Nephron progenitor cell (in vitro differentiated cells): ENCODE data around the gene ASIC2.
"Not testable (repeated sequence)": the region's sequence is repeated elsewhere in the genome, so short reads cannot be mapped to it uniquely, and the experiment has no call there.

Source experiments
- DNase-seq: peaks from one replicate; pipeline ENCODE4 v3.0.0; 2021
- H3K27ac Mint-ChIP-seq: 2 replicates; pipeline ENCODE4 v1.8.0; 2021; ENCODE audit warnings: mild to moderate bottlenecking, moderate library complexity, mixed read lengths
- H3K27me3 Mint-ChIP-seq: 2 replicates; pipeline ENCODE4 v1.8.0; 2021; ENCODE audit warnings: mild to moderate bottlenecking, low read depth, mixed read lengths; ENCODE audit not compliant: poor library complexity
- H3K36me3 Mint-ChIP-seq: 2 replicates; pipeline ENCODE4 v1.8.0; 2021; ENCODE audit warnings: low read depth, mixed read lengths
- H3K4me1 Mint-ChIP-seq: 2 replicates; pipeline ENCODE4 v1.8.0; 2021; ENCODE audit warnings: mixed read lengths
- H3K4me3 Mint-ChIP-seq: 2 replicates; pipeline ENCODE4 v1.8.0; 2021; ENCODE audit warnings: mild to moderate bottlenecking, moderate library complexity, mixed read lengths
- H3K9me3 Mint-ChIP-seq: 2 replicates; pipeline ENCODE4 v1.8.0; 2021; ENCODE audit warnings: mild to moderate bottlenecking, moderate library complexity, mixed read lengths
- CTCF ChIP-seq: fragments of 200-600 bp; sonication (generic); IDR thresholded peaks from 2 replicates; pipeline ENCODE4 v1.5.0; 2021; ENCODE audit warnings: antibody characterized with exemption

Gene ASIC2

GRCh38 chr17:32995416-32996045 lies 297.6 kb downstream of the ASIC2 start:
- Mint-ChIP-seq H3K4me1 (peaks cover 8% of the 10 kb centered on the region), H3K27me3 (peaks cover 13% of the 10 kb centered on the region), H3K27ac (no peak overlapping the region), H3K4me3 (no peak overlapping the region), H3K36me3 (no peaks in the 10 kb centered on the region), H3K9me3 (no peaks in the 10 kb centered on the region)
- TF ChIP-seq CTCF: no peak
- DNase-seq: no peak

- H3K4me1 Mint-ChIP-seq: peaks cover 8% of the 10 kb centered on the region
- no peaks in the 10 kb centered on the region for H3K36me3 Mint-ChIP-seq
- peaks cover 4% of the 10 kb centered on the region for H3K9me3 Mint-ChIP-seq
- peaks cover 16% of the 10 kb centered on the region for H3K27me3 Mint-ChIP-seq
- no peak for TF ChIP-seq CTCF
- no peak for DNase-seq
- no peak overlapping the region for H3K4me3 Mint-ChIP-seq
- no peak overlapping the region for H3K27ac Mint-ChIP-seq
These were observed 299.1 kb downstream of the ASIC2 start for GRCh38 chr17:32993977-32994376.

GRCh38 chr17:32992321-32993033 lies 300.6 kb downstream of the ASIC2 start:
- no peaks in the 10 kb centered on the region for H3K4me1 Mint-ChIP-seq
- H3K36me3 Mint-ChIP-seq: no peaks in the 10 kb centered on the region
- DNase-seq: no peak
- H3K9me3 Mint-ChIP-seq: peaks cover 19% of the 10 kb centered on the region
- H3K27ac Mint-ChIP-seq: no peak overlapping the region
- H3K4me3 Mint-ChIP-seq: no peak overlapping the region
- no peak for TF ChIP-seq CTCF
- peaks cover 17% of the 10 kb centered on the region for H3K27me3 Mint-ChIP-seq

DNA sequence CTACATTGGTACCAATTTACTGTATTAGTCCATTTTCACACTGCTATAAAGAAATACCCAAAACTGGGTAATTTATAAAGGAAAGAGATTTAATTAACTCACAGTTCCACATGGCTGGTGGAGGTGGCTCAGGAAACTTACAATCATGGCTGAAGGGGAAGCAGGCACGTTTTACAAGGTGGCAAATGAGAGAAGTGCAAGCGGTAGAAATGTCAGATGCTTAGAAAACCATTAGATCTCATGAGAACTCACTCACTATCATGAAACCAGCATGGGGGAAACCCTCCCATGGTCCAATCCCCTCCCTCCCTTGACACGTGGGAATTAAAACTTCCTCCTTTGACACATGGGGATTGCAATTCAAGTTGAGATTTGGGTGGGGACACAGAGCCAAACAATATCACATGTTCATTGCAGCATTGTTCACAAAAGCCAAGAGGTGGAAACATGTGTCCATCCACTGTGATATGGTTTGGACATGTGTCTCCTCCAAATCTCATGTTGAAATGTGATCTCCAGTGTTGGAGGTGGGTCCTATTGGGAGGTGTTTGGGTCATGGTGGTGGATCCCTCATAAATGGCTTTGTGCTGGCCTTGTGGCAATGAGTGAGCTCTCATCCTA lies 304.5 kb downstream of the ASIC2 start:
- Mint-ChIP-seq H3K36me3 (no peaks in the 10 kb centered on the region), H3K27ac (no peak overlapping the region), H3K4me3 (no peak overlapping the region), H3K9me3 (peaks cover 31% of the 10 kb centered on the region), H3K27me3 (peaks cover 13% of the 10 kb centered on the region), H3K4me1 (no peaks in the 10 kb centered on the region)
- no peak for TF ChIP-seq CTCF
- no peak for DNase-seq

GRCh38 chr17:32987868-32988267 lies 305.2 kb downstream of the ASIC2 start:
- not testable (repeated sequence) for H3K36me3 Mint-ChIP-seq, H3K4me1 Mint-ChIP-seq, DNase-seq, H3K4me3 Mint-ChIP-seq, H3K27ac Mint-ChIP-seq
- peaks cover 34% of the 10 kb centered on the region for H3K9me3 Mint-ChIP-seq
- peaks cover 13% of the 10 kb centered on the region for H3K27me3 Mint-ChIP-seq

DNA sequence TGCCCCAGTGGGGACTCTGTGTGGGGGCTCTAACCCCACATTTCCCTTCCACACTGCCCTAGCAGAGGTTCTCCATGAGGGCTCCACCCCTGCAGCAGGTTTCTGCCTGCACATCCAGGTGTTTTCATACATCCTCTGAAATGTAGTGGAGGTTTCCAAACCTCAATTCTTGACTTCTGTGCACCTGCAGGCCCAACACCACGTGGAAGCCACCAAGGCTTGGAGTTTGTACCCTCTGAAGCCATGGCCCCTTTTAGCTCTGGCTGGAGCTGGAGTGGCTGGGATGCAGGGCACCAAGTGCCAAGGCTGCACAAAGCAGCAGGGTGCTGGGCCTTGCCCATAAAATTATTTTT lies 305.7 kb downstream of the ASIC2 start:
- peaks cover 13% of the 10 kb centered on the region for H3K27me3 Mint-ChIP-seq
- not testable (repeated sequence) for H3K4me3 Mint-ChIP-seq, H3K4me1 Mint-ChIP-seq, DNase-seq, H3K36me3 Mint-ChIP-seq, H3K27ac Mint-ChIP-seq
- H3K9me3 Mint-ChIP-seq: peaks cover 38% of the 10 kb centered on the region
